ENCODE measurements around the gene PPARD. TPM values are rescaled to one million over a fixed set of nuclear protein-coding genes. Genes with fewer than 3 reads are reported as not detected.
A peak's percentile ranks its signal among the peaks of the same experiment; 100 is the strongest.

PPARD gene
- total RNA-seq, 2 donors from 2014 or later: 38.1 to 41.8 TPM

GRCh38 chr6:35391240-35391968, 49.0 kb downstream of the PPARD start:
- no peaks in the 10 kb centered on the region for H3K27me3 ChIP-seq
- intact Hi-C loops (cut with DNase I): no loop called here
- H3K4me1 ChIP-seq: peaks cover 22% of the 10 kb centered on the region
- peak overlapping the region; percentile 86 for H3K27ac ChIP-seq
- TF ChIP-seq CTCF (IDR thresholded peaks at IDR 0.05): no peak
- no peak for DNase-seq
- H3K36me3 ChIP-seq: no peaks in the 10 kb centered on the region
- H3K9me3 ChIP-seq: no peaks in the 10 kb centered on the region
- H3K4me3 ChIP-seq: no peak overlapping the region
- peak overlapping the region in 1 of 2 donors; percentile 73 for H3K9ac ChIP-seq (ENCODE audit: low read depth in 2 of 2, low read length in 2 of 2)

- no peaks in the 10 kb centered on the region for H3K9me3 ChIP-seq
- no peaks in the 10 kb centered on the region for H3K36me3 ChIP-seq
- intact Hi-C loops (cut with DNase I): no loop called here
- peak; percentile 94 for DNase-seq
- no peaks in the 10 kb centered on the region for H3K27me3 ChIP-seq
- peak overlapping the region in 1 of 2 donors; percentile 73 for H3K9ac ChIP-seq (ENCODE audit: low read depth in 2 of 2, low read length in 2 of 2)
- no peak for TF ChIP-seq CTCF (IDR thresholded peaks at IDR 0.05)
- H3K4me1 ChIP-seq: peaks cover 22% of the 10 kb centered on the region
- peak overlapping the region; percentile 4 for H3K4me3 ChIP-seq
- H3K27ac ChIP-seq: peak overlapping the region; percentile 86
These were observed 49.8 kb downstream of the PPARD start for GRCh38 chr6:35392111-35392702.

DNA sequence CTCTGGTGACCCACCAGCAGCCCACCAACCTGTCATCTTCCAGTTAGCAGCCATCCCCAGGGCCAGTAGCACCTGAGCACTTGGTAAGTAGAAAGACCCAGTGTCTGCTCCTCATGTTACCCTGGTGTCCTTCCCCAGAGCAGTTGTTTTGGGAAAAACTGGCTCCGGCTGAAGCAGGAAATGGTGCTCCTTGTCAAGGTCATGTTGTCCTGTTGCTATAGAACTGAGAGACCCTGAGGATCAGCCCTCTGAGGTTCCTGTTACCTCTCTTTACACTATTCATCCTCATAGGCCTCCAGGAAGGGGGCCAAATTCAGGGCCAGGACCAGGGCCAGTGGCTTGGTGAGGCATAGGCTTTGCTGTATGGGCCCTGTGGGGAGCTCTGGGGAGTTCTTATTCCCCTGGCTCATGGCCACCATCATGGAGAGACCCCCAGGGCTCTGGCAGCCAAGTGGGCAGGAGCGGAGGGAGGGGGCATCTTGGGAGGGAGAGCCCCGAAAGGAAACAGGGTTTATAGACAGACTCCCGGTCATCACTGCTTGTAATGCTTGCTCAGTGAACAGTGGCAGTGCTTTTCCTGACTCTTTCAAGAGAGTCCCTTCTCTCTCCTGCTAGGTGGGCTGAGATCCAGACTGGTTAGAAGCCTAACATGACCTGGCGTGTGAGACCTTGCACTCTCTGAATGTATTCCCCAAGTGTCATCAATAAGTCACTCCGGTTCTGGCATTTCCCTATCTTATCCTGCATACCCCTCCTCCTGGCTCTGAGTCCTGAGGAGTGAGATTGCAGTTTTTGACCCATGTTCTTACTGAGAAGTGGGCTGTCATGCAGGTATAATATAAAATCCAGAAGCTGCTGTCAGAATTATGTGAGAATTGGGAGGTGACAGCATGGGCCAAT, 50.7 kb downstream of the PPARD start:
- no peak for DNase-seq
- intact Hi-C loops (cut with DNase I): no loop called here
- Histone ChIP-seq H3K4me1 (peaks cover 22% of the 10 kb centered on the region), H3K9me3 (no peaks in the 10 kb centered on the region), H3K9ac (ENCODE audit: low read depth in 2 of 2, low read length in 2 of 2) (peak overlapping the region in 1 of 2 donors; percentile 62), H3K27me3 (no peaks in the 10 kb centered on the region), H3K27ac (peak overlapping the region; percentile 86), H3K36me3 (no peaks in the 10 kb centered on the region), H3K4me3 (peak overlapping the region; percentile 4)
- TF ChIP-seq CTCF (IDR thresholded peaks at IDR 0.05): no peak

- H3K9ac ChIP-seq (ENCODE audit: low read depth in 2 of 2, low read length in 2 of 2): no peak overlapping the region
- intact Hi-C loops (cut with DNase I): no loop called here
- peaks cover 9% of the 10 kb centered on the region for H3K4me1 ChIP-seq
- TF ChIP-seq CTCF (IDR thresholded peaks at IDR 0.05): no peak
- no peak overlapping the region for H3K27ac ChIP-seq
- no peaks in the 10 kb centered on the region for H3K9me3 ChIP-seq
- H3K4me3 ChIP-seq: no peak overlapping the region
- H3K27me3 ChIP-seq: no peaks in the 10 kb centered on the region
- H3K36me3 ChIP-seq: no peaks in the 10 kb centered on the region
- DNase-seq: no peak
These were observed 54.6 kb downstream of the PPARD start for GRCh38 chr6:35396991-35397390.

- Histone ChIP-seq H3K9ac (ENCODE audit: low read depth in 2 of 2, low read length in 2 of 2) (no peak overlapping the region), H3K27ac (no peak overlapping the region)
These were observed 55.6 kb downstream of the PPARD start for GRCh38 chr6:35397806-35398418.

More at GRCh38 chr6:35397806-35398418, 55.6 kb downstream of the PPARD start:
- Histone ChIP-seq H3K4me3 (no peak overlapping the region), H3K9me3 (no peaks in the 10 kb centered on the region), H3K4me1 (peaks cover 1% of the 10 kb centered on the region), H3K27me3 (no peaks in the 10 kb centered on the region), H3K36me3 (no peaks in the 10 kb centered on the region)
- intact Hi-C loops (cut with DNase I): no loop called here
- TF ChIP-seq CTCF (IDR thresholded peaks at IDR 0.05): no peak
- no peak for DNase-seq
